ENCODE data around the gene APOL1.
"Not testable (repeated sequence)": the region's sequence is repeated elsewhere in the genome, so short reads cannot be mapped to it uniquely, and the experiment has no call there.

The APOL1 gene

GRCh38 chr22:36271231-36271630, 18.3 kb downstream of the APOL1 start:
- DNase-seq: not testable (repeated sequence)

GRCh38 chr22:36271951-36272350, 19.0 kb downstream of the APOL1 start:
- not testable (repeated sequence) for DNase-seq

GRCh38 chr22:36274531-36274930, 21.6 kb downstream of the APOL1 start:
- DNase-seq: no peak

GRCh38 chr22:36277482-36278291, 24.8 kb downstream of the APOL1 start:
- peak in 4 of 5 experiments; percentile 35 to 80 (median 54) for DNase-seq

GRCh38 chr22:36279219-36279666, 26.3 kb downstream of the APOL1 start:
- no peak for DNase-seq

- DNase-seq: no peak
These were observed 27.4 kb downstream of the APOL1 start for GRCh38 chr22:36280379-36280778.

GRCh38 chr22:36281781-36282327, 28.9 kb downstream of the APOL1 start:
- no peak for DNase-seq

- DNase-seq: no peak
These were observed 29.4 kb downstream of the APOL1 start for GRCh38 chr22:36282328-36282831.

- no peak for DNase-seq
These were observed 31.2 kb downstream of the APOL1 start for GRCh38 chr22:36284171-36284571.

- no peak for DNase-seq
These were observed 32.1 kb downstream of the APOL1 start for GRCh38 chr22:36285017-36285416.

- no peak for DNase-seq
These were observed 32.6 kb downstream of the APOL1 start for GRCh38 chr22:36285545-36285944.

GRCh38 chr22:36286096-36286957, 33.4 kb downstream of the APOL1 start:
- DNase-seq: peak; percentile 43 to 71 (median 57)

- DNase-seq: no peak
These were observed 35.1 kb downstream of the APOL1 start for GRCh38 chr22:36287881-36288515.

GRCh38 chr22:36288571-36289405, 35.9 kb downstream of the APOL1 start:
- no peak for DNase-seq

- no peak for DNase-seq
These were observed 36.5 kb downstream of the APOL1 start for GRCh38 chr22:36289406-36289870.

GRCh38 chr22:36289948-36290371, 37.0 kb downstream of the APOL1 start:
- DNase-seq: peak in 3 of 5 experiments; percentile 58 to 83 (median 78)

- DNase-seq: not testable (repeated sequence)
These were observed 37.6 kb downstream of the APOL1 start for GRCh38 chr22:36290391-36291075.

- DNase-seq: no peak
These were observed 39.2 kb downstream of the APOL1 start for GRCh38 chr22:36291831-36292740.

- DNase-seq: no peak
These were observed 40.0 kb downstream of the APOL1 start for GRCh38 chr22:36292823-36293530.

Data from T-helper 2 cell (primary cell).